ENCODE results near the gene NOS1AP. TPM values are rescaled to one million over a fixed set of nuclear protein-coding genes. Genes with fewer than 3 reads are reported as not detected.

The NOS1AP gene
- total and polyA plus RNA-seq, 9 of the 15 experiments (the other 6 are each of a cell fraction or from before 2014, with no cell fraction given), result 0.07 to 1.5 (median 0.22) TPM

- TF ChIP-seq, protein P1, sequence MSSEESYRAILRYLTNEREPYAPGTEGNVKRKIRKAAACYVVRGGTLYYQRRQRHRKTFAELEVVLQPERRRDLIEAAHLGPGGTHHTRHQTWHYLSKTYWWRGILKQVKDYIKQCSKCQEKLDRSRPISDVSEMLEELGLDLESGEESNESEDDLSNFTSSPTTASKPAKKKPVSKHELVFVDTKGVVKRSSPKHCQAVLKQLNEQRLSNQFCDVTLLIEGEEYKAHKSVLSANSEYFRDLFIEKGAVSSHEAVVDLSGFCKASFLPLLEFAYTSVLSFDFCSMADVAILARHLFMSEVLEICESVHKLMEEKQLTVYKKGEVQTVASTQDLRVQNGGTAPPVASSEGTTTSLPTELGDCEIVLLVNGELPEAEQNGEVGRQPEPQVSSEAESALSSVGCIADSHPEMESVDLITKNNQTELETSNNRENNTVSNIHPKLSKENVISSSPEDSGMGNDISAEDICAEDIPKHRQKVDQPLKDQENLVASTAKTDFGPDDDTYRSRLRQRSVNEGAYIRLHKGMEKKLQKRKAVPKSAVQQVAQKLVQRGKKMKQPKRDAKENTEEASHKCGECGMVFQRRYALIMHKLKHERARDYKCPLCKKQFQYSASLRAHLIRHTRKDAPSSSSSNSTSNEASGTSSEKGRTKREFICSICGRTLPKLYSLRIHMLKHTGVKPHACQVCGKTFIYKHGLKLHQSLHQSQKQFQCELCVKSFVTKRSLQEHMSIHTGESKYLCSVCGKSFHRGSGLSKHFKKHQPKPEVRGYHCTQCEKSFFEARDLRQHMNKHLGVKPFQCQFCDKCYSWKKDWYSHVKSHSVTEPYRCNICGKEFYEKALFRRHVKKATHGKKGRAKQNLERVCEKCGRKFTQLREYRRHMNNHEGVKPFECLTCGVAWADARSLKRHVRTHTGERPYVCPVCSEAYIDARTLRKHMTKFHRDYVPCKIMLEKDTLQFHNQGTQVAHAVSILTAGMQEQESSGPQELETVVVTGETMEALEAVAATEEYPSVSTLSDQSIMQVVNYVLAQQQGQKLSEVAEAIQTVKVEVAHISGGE (CRISPR knock-in tag; IDR thresholded peaks at IDR 0.05), result no peak
These were observed 59.3 kb downstream of the NOS1AP start (continued) for GRCh38 chr1:162128693-162129356.

DNA sequence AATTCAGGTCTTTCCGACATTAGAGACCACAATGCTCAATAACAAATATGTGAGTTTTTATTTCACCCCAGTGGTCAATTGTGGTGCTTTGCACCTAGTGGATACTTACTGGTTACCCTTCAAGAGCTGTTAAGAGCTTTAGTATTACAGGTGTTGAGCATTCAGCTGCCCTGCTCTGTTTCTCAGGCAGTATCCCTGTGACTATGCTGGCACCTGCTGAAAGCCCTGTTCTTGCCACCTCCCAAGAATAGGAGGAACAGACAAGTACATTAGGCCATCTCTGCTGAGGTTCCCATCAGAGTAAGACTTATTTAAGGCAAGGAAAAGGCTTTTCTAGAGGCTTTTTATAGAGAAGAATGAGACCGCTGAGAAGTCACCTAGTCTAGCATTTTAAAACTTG, 60.8 kb downstream of the NOS1AP start:
- BruUV-seq (replicated peaks), result no TSS peak
- Histone ChIP-seq H3K27me3 (ENCODE audit: control insufficient read depth in 2 of 2, insufficient read depth in 2 of 2, low read length in 2 of 2) (peaks cover 12 to 15% of the 10 kb centered on the region in 2 experiments; a peak in 4 of 5 replicates), H3K27ac (ENCODE audit: extremely low read depth, low read depth, low read length) (no peak overlapping the region), H3K9me1 (ENCODE audit: control insufficient read depth, insufficient read depth, low read length) (no peaks in the 10 kb centered on the region), H3K4me2 (ENCODE audit: insufficient read depth, low read length) (no peak overlapping the region), H3K9me3 (replicated peaks; ENCODE audit: control insufficient read depth, insufficient read depth, low read depth, low read length) (no peaks in the 10 kb centered on the region; the same call in 1 of the 2 replicates), H3K36me3 (ENCODE audit: control insufficient read depth, insufficient read depth, low read length) (no peaks in the 10 kb centered on the region), H4K20me1 (replicated peaks; ENCODE audit: control insufficient read depth, insufficient read depth, low read length) (no peaks in the 10 kb centered on the region), H3K9ac (ENCODE audit: insufficient read depth in 1 of 2, low read depth in 2 of 2, low read length in 2 of 2) (no peak overlapping the region), H3K4me3 (no peak overlapping the region), H3K4me1 (replicated peaks in 1 of 2; ENCODE audit: control insufficient read depth in 2 of 2, insufficient read depth in 2 of 2, low read length in 2 of 2) (no peaks in the 10 kb centered on the region), H3K79me2 (ENCODE audit: control insufficient read depth, insufficient read depth, low read length) (no peaks in the 10 kb centered on the region), H2AFZ (ENCODE audit: low read depth, low read length) (no peak overlapping the region)
- DNase-seq (ENCODE audit: extremely low read depth in 1 of 4, low spot score in 3 of 4), result no peak
- in situ Hi-C loops (cut with MboI) (no loop called here), intact Hi-C loops (cut with micrococcal nuclease) (no loop called here)
- CTCF ChIA-PET (ENCODE audit: low intra/inter-chr PET ratio), result no interaction called here
- no peak for FAIRE-seq
- 0% methylated on average over 2 of the region's 2 CpGs for WGBS (ENCODE audit: insufficient coverage, low coverage, missing lambda C conversion rate)
- TF ChIP-seq RBM39 (optimal IDR thresholded peaks at IDR 0.05; ENCODE audit: low read depth, low read length) (no peak), HNRNPLL (IDR thresholded peaks at IDR 0.05; ENCODE audit: low read depth, low read length, poor library complexity, severe bottlenecking) (no peak), EZH2 (IDR thresholded peaks at IDR 0.05; ENCODE audit: borderline replicate concordance, low read depth, low read length) (no peak)
- POLR2A ChIA-PET, result interaction anchor here (1.3 kb wide), 1 partner anchor 10 kb away, joined by 6 read pairs; no protein-coding TSS in a partner anchor
- ATAC-seq, result no peak
